ENCODE measurements around the gene GALNS.
"Not testable (repeated sequence)": the region's sequence is repeated elsewhere in the genome, so short reads cannot be mapped to it uniquely, and the experiment has no call there.

GALNS gene

GRCh38 chr16:88856828-88857727 lies at the start of gene GALNS, which contains the start of gene TRAPPC2L:
GALNS (minus strand) TSS chr16:88856947; CDS start chr16:88856877, 70 bp downstream.
TRAPPC2L (plus strand) TSS chr16:88857127; CDS start chr16:88857151, 24 bp downstream.
- DNase-seq (ENCODE audit: low read depth) = peak; percentile 94

GRCh38 chr16:88906020-88906419 lies 49.3 kb upstream of the GALNS start:
- DNase-seq (ENCODE audit: low read depth) = no peak

- DNase-seq (ENCODE audit: low read depth) = no peak
These were observed 48.8 kb upstream of the GALNS start for GRCh38 chr16:88905563-88905962.

GRCh38 chr16:88904676-88905365 lies 48.1 kb upstream of the GALNS start:
- DNase-seq (ENCODE audit: low read depth) = no peak

DNA sequence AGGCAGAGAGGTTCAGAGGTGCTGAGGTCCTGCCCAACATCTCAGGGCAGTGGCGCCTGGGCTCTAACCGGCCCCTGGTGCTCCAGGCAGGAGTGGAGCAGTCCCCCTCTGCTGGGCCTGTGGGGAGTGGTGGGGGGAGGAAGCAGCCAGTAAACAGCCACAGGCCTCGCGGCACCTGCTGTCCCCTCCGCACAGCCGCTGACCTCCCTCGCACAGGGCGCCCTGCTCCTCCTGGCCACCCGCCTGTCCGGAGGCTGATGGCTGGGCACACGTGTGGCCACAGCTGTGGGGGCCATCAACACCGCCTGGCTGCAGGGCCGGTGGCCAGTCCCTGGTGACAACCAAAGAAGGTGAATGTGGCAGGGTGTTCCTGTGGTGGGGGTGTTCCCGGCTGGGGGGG lies 46.5 kb upstream of the GALNS start:
- DNase-seq (ENCODE audit: low read depth) = no peak

GRCh38 chr16:88902744-88903143 lies 46.0 kb upstream of the GALNS start:
- no peak for DNase-seq (ENCODE audit: low read depth)

- no peak for DNase-seq (ENCODE audit: low read depth)
These were observed 45.1 kb upstream of the GALNS start for GRCh38 chr16:88901718-88902337.

DNA sequence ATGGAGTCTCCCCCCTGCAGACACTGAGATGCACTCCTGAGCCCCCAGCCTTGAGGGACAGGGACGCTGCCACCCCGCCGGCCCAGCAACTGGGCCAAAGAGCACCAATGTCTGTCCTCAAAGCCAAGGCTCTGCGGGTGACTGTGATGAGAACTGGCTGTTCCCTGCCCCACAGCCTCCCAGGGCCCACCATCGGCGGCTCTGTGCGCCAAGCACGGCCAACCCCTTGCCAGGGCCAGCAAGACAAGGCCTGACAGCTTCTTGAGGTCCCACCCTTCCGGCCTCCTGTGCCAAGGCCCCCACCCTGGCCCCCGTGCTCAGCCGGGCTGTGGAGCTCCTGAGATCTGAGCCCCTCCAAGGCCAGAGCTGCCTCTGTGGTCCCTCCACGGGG lies 43.9 kb upstream of the GALNS start:
- DNase-seq (ENCODE audit: low read depth) = no peak

DNA sequence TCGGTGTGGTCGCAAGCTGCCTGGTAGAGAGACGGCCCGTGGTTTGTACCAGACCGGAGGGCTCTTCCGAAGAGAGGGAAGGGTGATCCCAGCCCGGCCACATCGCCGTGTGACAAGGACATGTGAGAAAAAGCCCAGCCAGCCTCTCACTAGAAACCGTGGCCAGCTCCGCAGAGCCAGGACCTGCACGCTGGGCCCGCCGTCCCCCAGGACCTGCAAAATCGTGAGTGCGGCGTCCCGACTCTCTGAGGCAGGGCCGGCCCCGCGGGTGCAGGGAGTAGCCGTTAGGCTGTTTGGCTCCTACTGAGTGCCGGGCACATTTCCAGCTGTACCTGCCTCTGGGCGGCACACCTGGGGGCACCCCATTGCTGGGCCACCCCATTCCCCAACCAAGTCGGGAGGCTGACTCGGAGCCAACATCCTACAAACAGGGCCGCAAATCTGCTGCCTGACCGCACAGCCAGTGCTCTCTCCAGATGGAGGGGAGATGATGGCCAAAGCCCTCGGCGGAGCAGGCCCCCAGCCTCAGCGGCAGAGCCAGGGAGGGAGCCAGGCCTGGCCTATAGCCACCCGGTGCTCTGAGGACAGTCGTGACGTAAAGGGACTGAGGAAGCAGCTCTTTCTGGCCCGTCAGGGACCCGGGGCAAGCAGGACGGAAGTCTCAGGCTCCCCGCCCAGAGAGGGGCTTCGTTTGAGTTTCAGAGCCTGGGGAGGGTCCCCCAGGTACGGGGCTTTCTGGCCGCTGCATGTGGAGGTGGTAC lies 43.3 kb upstream of the GALNS start:
- DNase-seq (ENCODE audit: low read depth) = no peak

- no peak for DNase-seq (ENCODE audit: low read depth)
These were observed 41.1 kb upstream of the GALNS start for GRCh38 chr16:88897696-88898425.

- DNase-seq (ENCODE audit: low read depth) = no peak
These were observed 39.7 kb upstream of the GALNS start for GRCh38 chr16:88896238-88897070.

GRCh38 chr16:88895335-88895734 lies 38.6 kb upstream of the GALNS start:
- DNase-seq (ENCODE audit: low read depth) = no peak

- no peak for DNase-seq (ENCODE audit: low read depth)
These were observed 38.0 kb upstream of the GALNS start for GRCh38 chr16:88894681-88895300.

DNA sequence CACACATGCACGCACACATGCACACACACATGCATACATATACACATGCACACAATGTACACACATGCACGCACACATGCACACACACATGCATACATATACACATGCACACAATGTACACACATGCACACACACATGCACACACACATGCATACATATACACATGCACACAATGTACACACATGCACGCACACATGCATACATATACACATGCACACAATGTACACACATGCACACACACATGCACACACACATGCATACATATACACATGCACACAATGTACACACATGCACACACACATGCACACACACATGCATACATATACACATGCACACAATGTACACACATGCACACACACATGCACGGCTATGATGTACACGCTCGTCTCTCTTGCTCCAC lies 37.5 kb upstream of the GALNS start:
- not testable (repeated sequence) for DNase-seq (ENCODE audit: low read depth)

GRCh38 chr16:88893127-88893968 lies 36.6 kb upstream of the GALNS start:
- no peak for DNase-seq (ENCODE audit: low read depth)

- DNase-seq (ENCODE audit: low read depth) = no peak
These were observed 35.3 kb upstream of the GALNS start for GRCh38 chr16:88892065-88892464.

GRCh38 chr16:88891083-88891482 lies 34.3 kb upstream of the GALNS start:
- DNase-seq (ENCODE audit: low read depth) = no peak

DNA sequence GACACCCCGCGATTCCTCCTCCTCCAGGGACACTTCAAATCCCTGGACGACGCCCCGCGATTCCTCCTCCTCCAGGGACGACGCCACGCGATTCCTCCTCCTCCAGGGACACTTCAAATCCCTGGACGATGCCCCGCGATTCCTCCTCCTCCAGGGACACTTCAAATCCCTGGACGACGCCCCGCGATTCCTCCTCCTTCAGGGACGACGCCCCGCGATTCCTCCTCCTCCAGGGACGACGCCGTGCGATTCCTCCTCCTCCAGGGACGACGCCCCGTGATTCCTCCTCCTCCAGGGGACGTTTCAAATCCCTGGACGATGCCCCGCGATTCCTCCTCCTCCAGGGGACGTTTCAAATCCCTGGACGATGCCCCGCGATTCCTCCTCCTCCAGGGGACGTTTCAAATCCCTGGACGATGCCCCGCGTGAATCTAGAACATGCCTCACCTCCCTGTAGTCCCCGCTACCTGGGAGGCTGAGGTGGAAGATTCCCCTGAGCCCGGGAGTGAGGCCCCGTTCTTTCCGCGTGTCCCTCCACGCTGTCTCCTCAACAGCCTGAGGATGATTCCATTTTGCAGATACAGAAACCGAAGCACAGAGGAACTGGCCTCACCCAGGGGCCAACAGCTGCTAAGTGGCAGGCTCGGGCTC lies 33.1 kb upstream of the GALNS start:
- not testable (repeated sequence) for DNase-seq (ENCODE audit: low read depth)
